Erythroblast (primary cell): ENCODE data around the gene FAM216B.

Experiments used
- GATA1 ChIP-seq: IDR thresholded peaks from 2 replicates; pipeline ENCODE4 v1.6.1; 2011; ENCODE audit warnings: low read depth, mild to moderate bottlenecking, control low read depth, low read length, moderate library complexity
- POLR2A ChIP-seq: IDR thresholded peaks from 2 replicates; pipeline ENCODE4 v1.6.1; 2011; ENCODE audit warnings: mild to moderate bottlenecking, low read length

DNA sequence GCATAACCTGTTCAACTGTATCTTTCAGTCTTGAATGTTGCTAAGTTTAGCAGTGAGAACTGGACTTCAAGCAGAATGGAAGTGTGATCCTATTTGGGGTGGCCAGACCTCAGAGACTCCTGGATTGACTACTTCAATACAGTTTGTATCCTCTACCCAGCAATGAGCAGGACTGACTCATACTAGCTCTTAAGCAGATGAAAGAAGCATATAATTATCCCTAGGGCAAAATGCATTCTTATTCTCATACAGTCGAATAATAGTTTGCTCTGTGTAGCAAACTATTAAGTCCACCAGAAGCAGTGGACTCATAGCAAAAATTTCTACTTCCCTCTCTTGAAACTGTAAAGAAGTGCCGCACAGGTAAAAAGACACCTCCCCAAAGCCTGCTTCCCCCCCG is 46.4 kb upstream of the FAM216B start:
- TF ChIP-seq POLR2A (no peak), GATA1 (no peak)
